Endometrium (tissue), 2 donors: ENCODE results near the gene HIVEP3.

Source experiments
- FAIRE-seq: peaks from 2 replicates; lab custom pipeline; 2012; peaks lifted over from hg19 to GRCh38; lab: Jason Lieb, UNC
- donor health status: control.
- donor health status: control.

HIVEP3 gene

DNA sequence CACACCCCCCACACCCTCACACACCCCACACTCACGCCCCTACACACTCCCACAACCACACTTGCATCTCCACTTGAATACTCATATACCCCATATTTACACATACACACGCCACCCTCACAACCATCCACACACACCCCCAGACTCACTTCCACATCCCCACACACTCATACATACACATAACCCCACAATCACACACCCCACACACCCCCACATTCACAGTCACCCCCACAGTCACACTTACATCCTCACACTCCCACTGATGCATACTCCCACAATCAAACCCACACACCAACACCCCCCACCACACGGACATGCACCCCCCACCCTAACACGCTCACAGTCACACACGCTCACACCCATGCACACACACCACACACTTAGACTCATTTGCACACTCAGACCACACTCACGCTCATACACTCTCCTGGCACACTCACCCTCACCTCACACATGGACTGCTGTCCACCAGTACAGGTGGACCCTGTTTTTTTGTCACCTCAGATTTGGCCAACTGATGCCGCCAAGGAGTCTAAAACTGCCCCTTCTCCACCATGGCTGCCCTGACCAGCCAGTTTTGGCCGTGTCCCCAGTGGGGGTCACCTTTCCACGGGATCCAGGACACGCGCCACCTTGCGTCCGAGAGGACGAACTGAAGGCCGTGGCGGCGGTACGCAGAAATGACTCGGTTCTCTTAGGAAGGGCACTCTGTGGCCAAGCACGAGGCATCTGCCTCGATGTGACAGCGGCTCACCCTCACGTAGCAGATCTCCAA is 388.9 kb downstream of the HIVEP3 start:
- no peak for FAIRE-seq

DNA sequence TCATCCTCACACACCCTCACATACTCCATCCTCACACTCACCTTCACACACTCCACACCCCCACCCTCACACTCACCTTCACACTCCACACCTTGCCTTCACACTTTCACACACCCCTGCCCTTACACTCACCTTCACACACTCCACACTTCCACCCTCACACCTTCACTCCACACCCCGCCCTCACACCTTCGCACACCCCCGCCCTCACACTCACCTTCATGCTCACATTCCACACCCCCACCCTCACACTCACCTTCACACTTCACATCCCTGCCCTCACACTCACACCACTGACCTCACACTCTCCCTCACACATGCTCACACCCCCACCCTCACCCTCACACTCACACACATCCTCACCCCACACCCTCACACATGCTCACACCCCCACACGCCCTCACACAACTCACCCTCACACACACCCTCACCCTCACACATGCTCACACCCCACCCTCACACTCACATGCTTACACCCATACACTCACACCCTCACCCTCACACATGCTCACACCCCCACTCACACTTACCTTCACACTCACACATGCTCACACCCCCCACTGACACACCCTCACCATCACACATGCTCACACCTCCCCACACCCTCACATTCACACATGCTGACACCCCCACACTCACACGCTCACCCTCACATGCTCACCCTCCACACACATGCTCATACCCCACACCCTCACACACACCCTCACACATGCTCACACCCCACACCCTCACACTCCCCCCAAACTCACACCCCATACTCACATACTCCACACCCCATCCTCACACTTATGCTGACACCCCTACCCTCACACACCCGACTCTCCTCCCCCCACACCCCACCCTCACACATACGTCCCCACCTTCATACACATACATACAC is 389.8 kb downstream of the HIVEP3 start:
- FAIRE-seq: no peak

- no peak for FAIRE-seq
Observed at GRCh38 chr1:41528106-41528505, 390.6 kb downstream of the HIVEP3 start.

DNA sequence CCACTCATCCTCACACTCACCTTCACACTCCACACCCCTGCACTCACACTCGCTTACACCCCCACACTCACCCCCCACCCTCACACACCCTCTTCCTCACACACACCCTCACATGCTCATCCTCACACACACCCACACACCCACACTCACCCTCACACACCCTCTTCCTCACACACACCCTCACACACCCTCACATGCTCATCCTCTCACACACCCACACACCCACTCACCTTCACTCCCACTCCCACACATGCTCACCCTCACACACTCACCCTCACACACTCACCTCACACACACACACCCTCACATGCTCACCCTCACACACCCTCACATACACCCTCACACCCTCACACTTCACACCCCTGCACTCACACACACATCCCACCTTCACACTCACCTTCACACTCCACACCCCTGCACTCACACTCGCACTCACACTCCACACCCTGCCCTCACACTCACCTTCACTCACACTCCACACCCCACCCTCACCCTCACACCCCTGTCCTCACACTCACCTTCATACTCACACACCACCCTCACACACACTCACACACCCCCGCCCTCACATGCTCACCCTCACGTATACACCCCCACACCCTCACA is 391.7 kb downstream of the HIVEP3 start:
- no peak for FAIRE-seq

- FAIRE-seq: no peak
Observed at GRCh38 chr1:41525891-41526587, 392.7 kb downstream of the HIVEP3 start.

DNA sequence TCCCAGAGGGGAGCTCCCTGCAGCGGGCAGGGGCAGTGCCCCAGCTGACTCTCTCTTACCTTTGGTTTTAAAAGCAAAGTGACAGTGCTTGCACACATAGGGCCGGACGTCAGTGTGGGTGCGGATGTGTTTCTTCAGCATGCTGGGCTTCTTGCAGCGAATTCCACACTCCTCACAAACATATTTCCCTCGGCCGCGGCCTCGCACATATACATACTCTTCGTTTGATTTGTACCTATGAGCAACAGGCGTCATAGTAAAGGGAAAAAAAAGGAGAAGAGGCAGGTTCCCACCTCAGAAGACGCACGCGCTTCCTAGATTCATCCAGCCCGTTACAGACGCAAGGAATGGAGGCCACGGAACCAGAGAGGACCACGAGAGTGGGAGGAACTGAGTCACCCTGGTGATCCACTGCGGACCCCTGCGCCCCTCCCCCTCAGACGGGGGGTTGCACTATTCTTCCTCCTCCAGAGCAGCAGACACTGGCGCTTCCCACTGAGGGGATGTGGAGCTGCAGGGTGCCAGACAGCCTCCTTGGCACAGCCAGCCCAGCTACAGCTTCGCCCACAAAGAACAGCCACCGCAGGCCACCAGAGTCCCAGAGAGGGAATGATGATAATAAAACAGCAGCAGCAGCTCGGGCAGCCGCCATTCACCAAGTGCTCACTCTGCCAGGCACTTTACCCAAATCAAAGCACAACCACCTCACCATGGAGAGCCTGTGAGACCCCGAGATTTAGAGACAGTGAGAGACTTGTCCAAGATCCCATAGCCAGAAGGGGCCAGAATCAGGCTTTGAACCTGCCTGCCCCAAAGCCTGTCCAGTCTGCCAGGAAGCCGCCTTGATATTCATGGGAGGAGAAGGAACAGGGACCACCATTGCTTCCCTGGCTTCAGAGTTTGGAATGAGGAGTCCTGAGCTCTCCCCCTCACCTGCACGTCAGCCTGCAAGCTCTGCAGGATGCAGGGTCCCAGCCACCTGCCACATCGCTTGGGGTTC is 393.7 kb downstream of the HIVEP3 start:
- FAIRE-seq: no peak

DNA sequence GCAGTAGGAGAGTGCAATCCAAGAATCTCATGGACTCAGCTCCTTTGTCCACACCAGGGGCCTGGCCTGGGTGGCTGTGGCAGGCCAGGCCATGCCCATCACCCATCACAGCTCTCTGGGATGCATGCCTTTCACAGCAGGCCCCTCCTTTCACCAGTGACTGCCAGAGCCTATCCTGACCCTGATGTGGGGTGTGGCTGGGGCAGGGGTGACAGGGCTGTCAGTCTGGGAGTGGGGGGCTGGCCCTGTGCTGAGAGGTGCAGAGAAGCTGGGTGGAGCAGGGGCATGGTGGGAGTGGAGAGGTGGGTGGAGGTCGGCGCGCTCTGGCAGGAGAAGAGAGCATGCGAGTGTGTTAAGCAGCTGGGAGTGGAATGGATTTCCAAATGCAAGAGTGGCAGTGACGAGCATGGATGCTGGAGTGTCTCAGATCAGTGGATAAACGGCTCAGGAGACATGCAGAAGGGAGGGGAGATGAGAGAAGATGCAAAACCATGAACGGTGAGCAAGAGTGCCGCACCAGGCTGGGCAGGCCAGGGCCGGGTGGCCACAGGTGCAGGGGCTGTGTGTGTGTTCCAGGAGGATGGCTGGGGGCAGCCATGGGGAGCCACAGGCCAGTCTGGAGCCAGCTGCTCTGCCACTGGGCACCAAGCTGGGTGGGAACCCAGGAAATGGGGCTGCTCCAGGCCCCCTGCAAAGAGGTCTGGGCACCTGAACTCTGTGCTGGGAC is 394.6 kb downstream of the HIVEP3 start:
- no peak for FAIRE-seq

DNA sequence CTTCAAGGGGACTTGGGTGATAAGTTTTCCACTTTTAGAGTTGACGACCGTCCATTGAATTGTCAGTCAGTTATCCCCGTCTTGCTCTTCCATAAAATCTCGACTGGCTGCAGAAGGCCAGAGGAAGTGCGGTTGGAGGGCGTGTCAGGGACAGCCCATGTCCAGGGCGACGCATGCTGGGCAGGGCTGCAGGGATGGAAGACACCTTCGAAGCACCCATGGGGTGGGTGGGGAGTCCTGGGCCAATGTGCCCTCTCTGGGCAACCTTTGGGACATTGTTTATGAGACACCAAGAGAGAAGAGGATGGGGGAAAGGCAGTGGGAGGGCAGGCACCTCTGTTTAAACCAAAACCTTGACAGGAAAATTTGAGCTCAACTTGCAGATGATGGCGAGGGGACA is 395.7 kb downstream of the HIVEP3 start:
- no peak for FAIRE-seq

DNA sequence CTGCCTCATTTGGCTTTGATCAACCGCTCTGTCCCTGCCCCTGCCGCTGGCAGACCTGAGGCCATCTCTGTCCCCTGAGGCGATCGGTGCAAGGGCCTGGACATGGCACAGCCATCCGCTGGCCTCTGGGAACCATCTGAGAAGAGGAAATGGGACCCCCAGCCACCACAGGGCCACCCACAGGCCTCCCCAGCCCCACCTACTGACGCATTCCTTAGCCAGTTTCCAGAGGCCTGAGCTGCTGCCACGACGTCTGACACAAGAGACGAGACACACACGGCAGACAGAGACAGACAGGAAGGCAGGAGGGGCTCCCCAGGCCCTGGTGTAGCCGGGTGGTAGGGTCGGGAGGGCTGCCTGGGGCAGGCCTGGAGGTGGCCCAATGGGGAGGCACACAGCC is 397.0 kb downstream of the HIVEP3 start:
- FAIRE-seq: no peak

DNA sequence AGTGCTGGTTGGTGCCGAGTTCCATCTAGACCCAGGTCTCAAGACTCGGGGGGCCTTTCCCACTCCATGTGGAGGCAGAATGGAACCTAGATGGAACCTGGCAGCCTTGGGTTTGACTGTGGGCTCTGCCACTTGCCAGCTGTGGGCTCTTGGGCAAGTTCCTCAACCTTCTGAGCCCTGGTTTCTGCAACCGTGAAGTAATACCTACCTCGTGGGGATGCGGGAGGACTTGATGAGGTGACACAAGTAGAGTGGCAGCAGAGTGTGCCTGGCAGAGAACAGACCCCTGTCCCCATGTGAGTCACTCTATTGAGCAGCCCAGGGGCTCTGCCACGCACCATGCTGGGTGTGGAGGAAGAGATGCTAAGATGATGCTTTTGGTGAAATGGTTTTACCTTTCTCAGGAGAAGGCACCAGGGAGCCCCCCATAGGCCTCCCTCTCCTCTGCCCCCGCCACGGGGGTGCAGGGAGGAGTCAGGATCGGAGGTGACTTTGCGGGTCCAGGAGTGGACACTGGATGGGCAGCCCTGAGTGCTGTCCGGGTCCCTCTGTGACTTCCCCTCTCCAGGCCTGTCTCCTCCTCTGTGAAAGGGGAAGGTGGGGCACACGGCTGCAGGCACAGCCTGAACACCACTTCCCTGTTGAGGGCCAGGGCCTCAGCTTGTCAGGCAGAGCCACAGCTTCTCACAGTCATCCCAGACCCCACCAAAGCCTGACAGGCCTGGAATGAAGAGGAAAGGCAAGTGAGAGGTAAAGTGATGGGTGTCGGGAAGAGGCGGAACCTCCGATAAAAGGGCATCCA is 397.6 kb downstream of the HIVEP3 start:
- FAIRE-seq: no peak

GRCh38 chr1:41519667-41520066 is 399.1 kb downstream of the HIVEP3 start:
- no peak for FAIRE-seq

GRCh38 chr1:41518471-41518870 is 400.3 kb downstream of the HIVEP3 start:
- no peak for FAIRE-seq

- no peak for FAIRE-seq
Observed at GRCh38 chr1:41517062-41517438, 401.7 kb downstream of the HIVEP3 start.

- FAIRE-seq: no peak
Observed at GRCh38 chr1:41516168-41517061, 402.3 kb downstream of the HIVEP3 start.

- no peak for FAIRE-seq
Observed at GRCh38 chr1:41515778-41516167, 402.9 kb downstream of the HIVEP3 start.

DNA sequence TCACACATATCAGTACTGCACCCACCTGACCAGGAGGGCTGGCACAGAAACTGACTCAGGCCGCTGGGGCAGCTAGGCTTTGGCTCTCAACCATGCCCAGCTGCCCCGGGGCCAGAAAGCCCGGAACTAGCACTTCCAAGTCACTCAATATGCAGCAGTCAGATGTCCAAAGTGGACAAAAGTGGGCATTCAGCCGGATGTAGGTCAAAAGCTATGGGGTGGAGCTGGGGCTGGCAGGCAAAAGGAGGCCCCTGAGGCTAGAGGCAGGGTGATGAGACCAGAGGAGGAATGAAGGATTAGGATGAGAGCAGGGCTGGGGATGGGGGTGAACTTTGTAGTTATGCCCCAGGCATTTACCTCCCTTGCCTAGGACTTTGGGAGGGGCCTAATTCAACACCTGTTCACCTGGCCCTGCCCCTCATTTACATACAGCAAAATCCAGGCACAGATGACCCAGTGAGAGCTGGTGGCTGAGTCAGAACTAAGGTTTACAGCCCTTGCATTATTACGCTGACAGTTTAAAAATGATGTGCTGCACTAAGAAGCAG is 403.5 kb downstream of the HIVEP3 start:
- FAIRE-seq: no peak

- FAIRE-seq: no peak
Observed at GRCh38 chr1:41514381-41514780, 404.3 kb downstream of the HIVEP3 start.

- no peak for FAIRE-seq
Observed at GRCh38 chr1:41513383-41513735, 405.4 kb downstream of the HIVEP3 start.
